Inferior parietal cortex (tissue), 1 donor: ENCODE measurements around the gene TNFRSF13B.
"Not testable (repeated sequence)": the region's sequence is repeated elsewhere in the genome, so short reads cannot be mapped to it uniquely, and the experiment has no call there.

Source experiments
- DNase-seq: peaks from one replicate; pipeline ENCODE4 v3.0.0-alpha.2; 2016; ENCODE audit errors: extremely low spot score

The TNFRSF13B gene

GRCh38 chr17:16911141-16911937 lies 60.6 kb downstream of the TNFRSF13B start:
- DNase-seq, result peak; percentile 10

DNA sequence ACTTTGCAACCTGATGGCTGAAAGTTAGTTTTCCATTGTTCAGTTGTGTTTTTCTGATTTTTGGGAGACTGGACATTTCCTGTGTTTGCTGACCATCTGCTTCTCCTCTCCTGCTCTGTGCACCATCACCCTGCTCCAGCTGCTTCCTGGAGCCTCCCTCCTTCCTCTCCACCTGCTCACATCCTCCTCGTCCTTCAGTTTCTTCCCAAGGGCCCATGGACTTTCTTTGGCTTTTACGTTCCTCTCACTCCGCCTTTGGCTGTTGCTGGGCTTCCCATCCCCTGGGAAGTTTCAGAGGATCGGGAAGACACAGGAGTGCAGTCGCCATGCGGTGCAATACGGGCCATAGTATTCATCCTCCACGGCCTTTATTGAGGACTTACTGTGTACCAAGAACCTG lies 61.6 kb downstream of the TNFRSF13B start:
- no peak for DNase-seq

GRCh38 chr17:16909472-16910246 lies 62.3 kb downstream of the TNFRSF13B start:
- DNase-seq, result no peak

- DNase-seq, result no peak
These were observed 63.6 kb downstream of the TNFRSF13B start for GRCh38 chr17:16908273-16908672.

DNA sequence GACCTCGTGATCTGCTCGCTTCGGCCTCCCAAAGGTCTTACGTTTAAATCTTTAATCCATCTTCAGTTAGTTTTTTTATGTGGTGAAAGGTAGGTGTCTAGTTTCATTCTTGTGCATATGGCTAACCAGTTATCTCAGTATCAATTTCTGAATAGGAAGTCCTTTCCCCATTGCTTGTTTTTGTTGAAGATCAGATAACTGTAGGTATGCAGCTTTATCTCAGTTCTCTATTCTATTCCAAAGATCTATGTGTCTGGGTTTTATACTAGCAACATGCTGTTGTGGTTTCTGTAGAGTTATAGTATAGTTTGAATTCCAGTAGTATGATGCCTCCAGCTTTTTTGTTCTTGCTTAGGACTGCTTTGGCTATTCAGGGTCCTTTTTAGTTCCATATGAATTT lies 65.2 kb downstream of the TNFRSF13B start:
- no peak for DNase-seq

GRCh38 chr17:16905593-16906191 lies 66.2 kb downstream of the TNFRSF13B start:
- no peak for DNase-seq

GRCh38 chr17:16903070-16903469 lies 68.8 kb downstream of the TNFRSF13B start:
- DNase-seq, result not testable (repeated sequence)

GRCh38 chr17:16900288-16900882 lies 71.5 kb downstream of the TNFRSF13B start:
- DNase-seq, result no peak

DNA sequence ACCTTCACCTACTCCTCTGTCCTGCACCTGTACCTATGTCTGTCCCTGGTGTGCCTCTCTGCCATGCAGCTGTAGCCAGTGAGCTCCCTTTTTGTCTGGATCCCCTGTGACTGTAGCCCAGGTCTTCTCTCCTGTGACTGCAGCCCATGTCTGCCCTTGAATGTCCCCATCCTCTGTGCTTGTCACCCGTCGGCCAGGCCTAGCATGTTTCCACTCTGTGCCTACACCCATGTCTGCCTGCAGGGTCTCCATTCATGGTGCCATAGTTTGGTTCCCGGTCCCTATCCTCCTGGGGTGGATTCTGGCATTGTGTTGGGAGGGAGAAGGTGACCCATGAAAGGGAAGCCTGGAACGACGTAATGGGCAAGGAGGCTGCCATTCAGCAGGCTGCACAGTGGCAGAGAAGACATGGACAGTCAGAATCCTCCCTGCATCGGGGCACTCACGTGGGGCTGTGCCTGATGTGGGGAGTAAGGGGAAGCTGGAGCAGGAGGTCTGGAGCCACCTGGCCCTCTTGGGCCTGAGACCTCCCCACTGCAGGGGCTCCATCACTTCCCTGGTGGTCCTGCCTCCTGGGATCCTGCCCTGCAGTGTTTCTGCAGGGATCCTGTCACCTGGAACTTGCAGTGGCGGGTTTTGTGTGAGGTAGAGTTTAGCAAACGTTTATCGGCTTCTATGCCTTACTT lies 74.6 kb downstream of the TNFRSF13B start:
- DNase-seq, result not testable (repeated sequence)

DNA sequence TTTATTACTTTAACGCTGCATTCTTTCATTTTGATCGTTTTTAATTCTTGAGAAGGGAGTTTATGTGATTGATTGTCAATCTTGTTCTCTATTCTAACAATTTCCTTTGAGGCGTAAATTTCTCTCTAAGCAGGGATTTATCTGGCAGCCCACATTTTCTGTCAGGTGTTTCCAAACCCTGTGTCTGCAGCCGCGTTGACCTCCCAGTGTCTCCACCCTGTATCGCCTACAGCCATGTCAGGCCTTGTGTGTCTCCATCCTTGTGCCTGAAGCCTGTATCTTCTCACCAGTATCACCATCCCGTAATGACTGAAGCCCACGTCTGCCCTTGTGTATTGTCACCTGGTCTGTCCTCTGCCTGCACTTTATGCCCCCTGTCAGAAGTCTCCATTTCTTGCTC lies 75.7 kb downstream of the TNFRSF13B start:
- not testable (repeated sequence) for DNase-seq

- DNase-seq, result not testable (repeated sequence)
These were observed 78.4 kb downstream of the TNFRSF13B start for GRCh38 chr17:16893527-16893926.

DNA sequence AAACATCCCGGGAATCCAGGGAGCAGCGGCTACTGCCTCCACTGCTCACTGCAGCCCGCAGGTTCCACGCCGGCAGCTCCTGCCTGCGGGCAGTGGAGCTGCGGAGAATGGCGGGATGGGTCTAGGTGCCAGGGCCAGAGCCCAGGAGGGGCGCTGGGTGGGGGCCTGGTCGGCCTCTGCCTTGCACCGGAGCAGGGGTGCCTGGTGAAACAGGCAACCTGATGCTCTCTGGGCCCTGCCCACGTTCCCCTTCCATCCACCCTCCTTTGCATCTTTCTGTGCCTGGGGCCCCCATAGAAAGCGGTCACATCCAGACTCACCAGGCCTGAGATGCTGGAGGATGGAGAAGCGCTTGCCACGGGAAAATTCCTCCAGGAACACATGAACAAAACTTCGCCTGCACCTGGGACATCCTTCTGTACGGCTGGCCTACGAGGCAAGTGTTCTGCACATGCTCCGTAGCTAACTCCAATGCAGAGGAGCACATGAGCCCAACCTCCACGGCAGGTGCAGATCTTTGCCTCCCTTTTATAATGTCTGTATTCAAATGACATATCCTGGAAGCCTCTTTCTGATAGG lies 79.0 kb downstream of the TNFRSF13B start:
- DNase-seq, result not testable (repeated sequence)

GRCh38 chr17:16889088-16889465 lies 82.8 kb downstream of the TNFRSF13B start:
- DNase-seq, result no peak
